ENCODE data around the gene PLGLB2. TPM values are rescaled to one million over a fixed set of nuclear protein-coding genes. Genes with fewer than 3 reads are reported as not detected.
"Not testable (repeated sequence)": the region's sequence is repeated elsewhere in the genome, so short reads cannot be mapped to it uniquely, and the experiment has no call there.

PLGLB2 gene
- 0.40 TPM for polyA plus RNA-seq (2012; ENCODE audit: missing spikeins)

- not testable (repeated sequence) for FAIRE-seq; DNase-seq (ENCODE audit: insufficient read length)
Measured at GRCh38 chr2:87747791-87748190, at the start of gene PLGLB2. Gene PLGLB2, plus strand, starts transcription at chr2:87748087. Its CDS starts 67 bp downstream, at chr2:87748154.

GRCh38 chr2:87704572-87705323 is 43.1 kb upstream of the PLGLB2 start:
- not testable (repeated sequence) for DNase-seq (ENCODE audit: insufficient read length); FAIRE-seq

GRCh38 chr2:87708368-87708767 is 39.5 kb upstream of the PLGLB2 start:
- DNase-seq (ENCODE audit: insufficient read length); FAIRE-seq: not testable (repeated sequence)

- not testable (repeated sequence) for DNase-seq (ENCODE audit: insufficient read length); FAIRE-seq
Measured at GRCh38 chr2:87727940-87728599, 19.8 kb upstream of the PLGLB2 start.

- DNase-seq (ENCODE audit: insufficient read length); FAIRE-seq: not testable (repeated sequence)
Measured at GRCh38 chr2:87740928-87741327, 7.0 kb upstream of the PLGLB2 start.

- not testable (repeated sequence) for FAIRE-seq; DNase-seq (ENCODE audit: insufficient read length)
Measured at GRCh38 chr2:87742393-87743108, 5.3 kb upstream of the PLGLB2 start.

- DNase-seq (ENCODE audit: insufficient read length); FAIRE-seq: not testable (repeated sequence)
Measured at GRCh38 chr2:87743638-87744037, 4.2 kb upstream of the PLGLB2 start.

- FAIRE-seq, result not testable (repeated sequence)
Measured at GRCh38 chr2:87745353-87745951, 2.4 kb upstream of the PLGLB2 start.

GRCh38 chr2:87748524-87748923 is 637 bp downstream of the PLGLB2 start:
- not testable (repeated sequence) for DNase-seq (ENCODE audit: insufficient read length); FAIRE-seq

More at GRCh38 chr2:87745353-87745951, 2.4 kb upstream of the PLGLB2 start:
- not testable (repeated sequence) for DNase-seq (ENCODE audit: insufficient read length)

GRCh38 chr2:87750560-87750959 is 2.7 kb downstream of the PLGLB2 start:
- not testable (repeated sequence) for FAIRE-seq; DNase-seq (ENCODE audit: insufficient read length)

GRCh38 chr2:87754759-87755158 is 6.9 kb downstream of the PLGLB2 start:
- FAIRE-seq; DNase-seq (ENCODE audit: insufficient read length): not testable (repeated sequence)
